ENCODE results near the gene ZNF805. TPM values are rescaled to one million over a fixed set of nuclear protein-coding genes. Genes with fewer than 3 reads are reported as not detected.
"Not testable (repeated sequence)": the region's sequence is repeated elsewhere in the genome, so short reads cannot be mapped to it uniquely, and the experiment has no call there.

The ZNF805 gene
- total RNA-seq, 3 donors from 2014 or later, result 17.0 to 29.9 (median 19.8) TPM

GRCh38 chr19:57276430-57276829 lies 36.0 kb downstream of the ZNF805 start:
- peaks cover 0 to under 1% of the 10 kb centered on the region in 2 donors for H3K4me1 ChIP-seq
- no peak overlapping the region for H3K4me3 ChIP-seq
- intact Hi-C loops (cut with DNase I; ENCODE audit: low total_unique reads), result no loop called here
- H3K9me3 ChIP-seq, result no peaks in the 10 kb centered on the region
- no peak for DNase-seq (ENCODE audit: low spot score in 2 of 2)
- no peaks in the 10 kb centered on the region for H3K27me3 ChIP-seq
- H3K27ac ChIP-seq, result no peak overlapping the region
- H3K36me3 ChIP-seq, result no peaks in the 10 kb centered on the region
- no peak for TF ChIP-seq POLR2A (IDR thresholded peaks at IDR 0.05)

GRCh38 chr19:57278481-57278880 lies 38.0 kb downstream of the ZNF805 start:
- H3K27me3 ChIP-seq; H3K27ac ChIP-seq; intact Hi-C loops (cut with DNase I; ENCODE audit: low total_unique reads); H3K4me3 ChIP-seq; H3K36me3 ChIP-seq; DNase-seq (ENCODE audit: low spot score in 2 of 2); H3K9me3 ChIP-seq: not testable (repeated sequence)
- H3K4me1 ChIP-seq, result peaks cover 0 to 10% of the 10 kb centered on the region in 2 donors

- intact Hi-C loops (cut with DNase I; ENCODE audit: low total_unique reads), result no loop called here
- peak overlapping the region; percentile 100 for H3K27ac ChIP-seq
- H3K27me3 ChIP-seq, result no peaks in the 10 kb centered on the region
- peaks cover 0 to 5% of the 10 kb centered on the region in 2 donors for H3K9me3 ChIP-seq
- H3K4me3 ChIP-seq, result peak overlapping the region; percentile 92 to 98 (median 94)
- peaks cover 0 to 10% of the 10 kb centered on the region in 2 donors for H3K4me1 ChIP-seq
- peak; percentile 95 to 100 (median 98) for TF ChIP-seq POLR2AphosphoS5 (IDR thresholded peaks at IDR 0.05)
- TF ChIP-seq CTCF (IDR thresholded peaks at IDR 0.05), result peak in 1 of 3 donors; percentile 14
- peak; percentile 40 for TF ChIP-seq POLR2A (IDR thresholded peaks at IDR 0.05)
- peak; percentile 90 to 93 for DNase-seq (ENCODE audit: low spot score in 2 of 2)
- H3K36me3 ChIP-seq, result no peaks in the 10 kb centered on the region
Observed at GRCh38 chr19:57279418-57280164, 39.2 kb downstream of the ZNF805 start.

GRCh38 chr19:57280165-57280961 lies 39.9 kb downstream of the ZNF805 start, which contains the start of gene ZNF460:
Gene ZNF460, plus strand, starts transcription at chr19:57280485. Its CDS starts 322 bp downstream, at chr19:57280807.
- H3K27ac ChIP-seq, result peak within 1 kb of the TSS; percentile 100
- intact Hi-C loops (cut with DNase I; ENCODE audit: low total_unique reads), result no loop called here
- peak within 1 kb of the TSS; percentile 92 to 98 (median 94) for H3K4me3 ChIP-seq
- H3K36me3 ChIP-seq, result no peaks in the 10 kb centered on the region
- H3K9me3 ChIP-seq, result peaks cover 0 to 5% of the 10 kb centered on the region in 2 donors
- no peak for TF ChIP-seq CTCF (IDR thresholded peaks at IDR 0.05)
- TF ChIP-seq POLR2AphosphoS5 (IDR thresholded peaks at IDR 0.05), result peak; percentile 67 to 95 (median 92)
- peak; percentile 60 for TF ChIP-seq POLR2A (IDR thresholded peaks at IDR 0.05)
- peaks cover 0 to 10% of the 10 kb centered on the region in 2 donors for H3K4me1 ChIP-seq
- no peaks in the 10 kb centered on the region for H3K27me3 ChIP-seq
- peak; percentile 96 to 97 for DNase-seq (ENCODE audit: low spot score in 2 of 2)

- Histone ChIP-seq H3K9me3 (peaks cover 0 to 11% of the 10 kb centered on the region in 2 donors), H3K27ac (peak overlapping the region; percentile 100), H3K4me1 (peaks cover 0 to 10% of the 10 kb centered on the region in 2 donors), H3K36me3 (no peaks in the 10 kb centered on the region), H3K4me3 (peak overlapping the region; percentile 92 to 98 (median 94)), H3K27me3 (no peaks in the 10 kb centered on the region)
- intact Hi-C loops (cut with DNase I; ENCODE audit: low total_unique reads), result no loop called here
- no peak for TF ChIP-seq CTCF (IDR thresholded peaks at IDR 0.05)
- no peak for TF ChIP-seq POLR2AphosphoS5 (IDR thresholded peaks at IDR 0.05)
- TF ChIP-seq POLR2A (IDR thresholded peaks at IDR 0.05), result no peak
- DNase-seq (ENCODE audit: low spot score in 2 of 2), result no peak
Observed at GRCh38 chr19:57280962-57281400, 40.5 kb downstream of the ZNF805 start.
